ENCODE results near the gene SHD.

SHD gene

DNA sequence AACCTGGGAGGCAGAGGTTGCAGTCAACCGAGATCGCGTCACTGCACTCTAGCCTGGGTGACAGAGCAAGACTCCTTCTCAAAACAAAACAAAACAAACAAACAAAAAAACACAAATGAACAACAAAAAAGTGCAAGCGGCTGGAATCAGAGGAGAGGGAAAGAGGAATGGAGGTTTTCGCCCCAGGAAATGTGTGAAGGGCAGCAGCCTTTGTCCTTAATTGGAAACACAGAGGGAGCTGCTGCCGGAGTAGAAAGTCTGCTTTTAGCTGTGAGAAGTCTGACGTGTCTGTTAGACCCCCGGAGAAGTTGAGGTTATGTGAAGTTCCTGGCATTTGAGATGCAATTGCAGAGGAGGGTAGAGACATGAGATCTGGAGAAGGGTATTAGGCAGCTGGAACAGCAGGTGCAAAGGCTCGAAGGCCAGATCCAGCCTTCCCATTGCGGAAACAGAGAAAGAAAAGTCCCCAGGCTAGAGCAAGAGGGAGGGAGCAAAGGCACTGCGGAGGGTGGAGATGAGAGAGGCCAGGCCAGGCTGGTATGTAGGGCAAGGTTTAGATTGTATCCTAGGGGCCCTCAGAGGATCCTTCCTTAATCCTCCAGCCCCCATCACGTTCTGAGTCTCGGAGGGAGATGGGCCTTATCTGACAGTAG is 22.6 kb downstream of the SHD start:
- no peak for DNase-seq

DNA sequence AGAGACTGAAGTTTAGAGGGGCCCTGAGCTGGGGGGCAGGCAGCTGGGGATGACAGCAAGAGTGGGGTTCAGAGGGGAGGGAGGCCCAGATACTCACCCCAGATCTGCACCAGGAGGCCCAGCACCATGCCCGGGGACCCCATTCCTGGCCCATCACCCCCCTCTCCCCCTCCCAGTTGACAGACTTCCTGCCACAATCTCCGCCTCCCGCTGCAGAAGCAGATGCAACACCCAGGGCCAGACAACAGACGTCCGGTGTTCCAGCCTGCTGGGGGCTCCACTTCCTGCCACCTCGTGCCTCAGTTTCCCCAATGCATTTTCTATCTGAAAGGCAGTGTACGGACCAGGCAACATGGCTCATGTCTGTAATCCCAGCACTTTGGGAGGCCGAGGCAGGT is 23.2 kb downstream of the SHD start, which contains the start of gene TMIGD2:
TSS of gene TMIGD2 (minus strand) at position 147 of the 398 bp plus-strand sequence. CDS start at position 143, 4 bp downstream.
- no peak for DNase-seq

DNA sequence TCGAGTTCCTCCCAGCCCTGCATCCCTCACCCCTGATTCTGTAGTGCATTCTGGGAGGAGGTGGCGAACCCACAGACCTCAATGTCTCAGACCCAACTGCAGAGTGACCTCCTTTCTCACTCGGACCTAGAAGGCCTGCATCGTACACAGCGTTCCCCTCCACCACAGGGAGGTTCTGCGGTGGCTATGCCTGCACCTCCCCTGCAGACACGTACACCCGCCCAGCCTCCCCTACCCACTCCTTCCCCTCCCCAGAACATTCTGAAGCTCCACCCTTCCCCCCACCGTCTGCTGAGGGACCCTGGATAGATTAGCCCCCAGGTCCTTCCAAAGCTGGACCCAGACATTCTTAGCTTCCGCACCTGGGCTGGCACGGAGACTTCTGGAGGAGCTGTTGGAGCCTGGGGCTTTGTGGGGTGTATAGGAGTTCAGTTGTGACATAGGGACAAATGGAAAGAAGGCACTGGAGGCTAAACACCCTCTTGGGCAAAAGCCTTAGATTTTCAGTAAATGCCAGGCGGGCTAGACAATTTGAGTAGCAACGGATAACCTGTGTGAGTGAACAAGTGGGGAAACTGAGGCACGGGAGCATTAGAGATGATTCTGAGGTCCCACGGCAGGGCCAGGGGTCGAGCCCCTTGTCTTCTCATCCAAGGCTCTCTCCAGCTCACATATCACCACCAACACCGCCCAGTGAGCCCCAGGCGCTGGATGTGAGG is 24.9 kb downstream of the SHD start:
- DNase-seq: no peak

DNA sequence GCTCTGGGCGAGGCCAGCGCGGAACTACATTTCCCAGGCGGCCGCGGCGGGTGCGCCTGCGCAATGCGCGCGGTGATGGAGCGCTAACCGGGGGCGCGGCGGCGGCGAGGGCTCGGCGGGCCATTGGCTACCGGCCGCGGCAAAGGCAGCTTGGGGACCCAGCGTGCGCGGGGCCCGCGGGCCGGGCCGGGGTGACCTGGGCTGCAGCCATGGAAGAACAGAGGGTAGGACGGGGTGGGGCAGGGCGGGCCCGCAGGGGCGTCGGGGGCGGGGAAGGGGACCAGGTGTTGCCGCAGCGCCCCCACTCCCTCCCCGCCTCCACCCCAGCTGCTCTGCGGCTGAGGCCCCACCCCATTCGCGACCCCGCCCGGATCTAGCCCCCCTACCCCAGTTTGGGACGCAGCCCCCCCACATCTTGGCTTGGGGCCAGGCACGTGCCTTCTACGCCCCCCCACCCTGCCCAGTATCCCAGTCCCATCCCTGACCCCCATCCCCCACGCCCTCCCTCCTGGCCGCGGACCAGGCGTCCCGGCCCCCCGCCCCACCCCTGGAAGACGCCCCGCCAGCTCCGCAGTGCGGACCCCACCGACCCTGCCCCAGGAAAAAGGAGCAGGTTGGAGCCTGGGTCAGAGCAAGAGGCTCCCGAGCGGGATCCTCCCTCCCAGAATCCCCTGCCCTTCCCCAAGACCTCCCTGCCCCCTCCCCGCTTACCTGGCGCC is 25.6 kb downstream of the SHD start, which contains the start of gene FSD1:
TSS of gene FSD1 (plus strand) at position 61 of the 719 bp plus-strand sequence. CDS start at position 210, 149 bp downstream.
- DNase-seq: no peak

DNA sequence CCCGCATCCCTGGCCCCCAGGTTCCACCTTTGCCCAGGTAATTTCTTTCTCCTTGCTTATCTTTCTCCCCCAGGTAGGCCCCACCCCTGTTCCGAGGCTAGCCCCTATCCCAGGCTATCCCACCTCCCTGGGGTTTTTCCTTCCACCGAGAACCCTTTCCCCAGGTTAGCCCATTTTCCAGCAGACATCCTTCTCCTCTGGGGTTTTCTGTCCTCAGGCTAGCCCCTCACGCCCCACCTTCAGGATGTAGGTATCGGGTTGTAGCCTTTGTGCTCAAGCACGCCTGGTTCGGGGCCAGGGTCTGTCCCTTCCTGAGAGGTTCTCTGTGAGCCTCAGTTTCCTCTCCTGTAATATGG is 26.2 kb downstream of the SHD start:
- no peak for DNase-seq

DNA sequence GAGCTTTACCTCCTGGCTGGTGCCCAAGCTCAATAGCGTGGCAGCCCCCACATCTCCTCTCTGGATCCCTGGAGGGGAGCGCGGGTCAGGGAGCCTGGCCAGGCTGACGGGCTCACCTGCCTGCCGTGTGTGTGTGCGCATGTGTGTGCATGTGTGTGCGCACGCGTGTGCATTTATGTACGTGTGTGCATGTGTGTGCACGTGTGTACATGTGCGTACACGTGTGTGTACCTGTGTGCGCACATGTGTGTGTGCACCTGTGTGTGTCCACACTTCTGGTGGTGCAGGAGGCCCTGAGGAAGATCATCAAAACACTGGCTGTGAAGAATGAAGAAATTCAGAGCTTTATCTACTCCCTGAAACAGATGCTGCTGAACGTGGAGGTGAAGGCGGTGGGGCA is 26.6 kb downstream of the SHD start:
- DNase-seq: no peak

DNA sequence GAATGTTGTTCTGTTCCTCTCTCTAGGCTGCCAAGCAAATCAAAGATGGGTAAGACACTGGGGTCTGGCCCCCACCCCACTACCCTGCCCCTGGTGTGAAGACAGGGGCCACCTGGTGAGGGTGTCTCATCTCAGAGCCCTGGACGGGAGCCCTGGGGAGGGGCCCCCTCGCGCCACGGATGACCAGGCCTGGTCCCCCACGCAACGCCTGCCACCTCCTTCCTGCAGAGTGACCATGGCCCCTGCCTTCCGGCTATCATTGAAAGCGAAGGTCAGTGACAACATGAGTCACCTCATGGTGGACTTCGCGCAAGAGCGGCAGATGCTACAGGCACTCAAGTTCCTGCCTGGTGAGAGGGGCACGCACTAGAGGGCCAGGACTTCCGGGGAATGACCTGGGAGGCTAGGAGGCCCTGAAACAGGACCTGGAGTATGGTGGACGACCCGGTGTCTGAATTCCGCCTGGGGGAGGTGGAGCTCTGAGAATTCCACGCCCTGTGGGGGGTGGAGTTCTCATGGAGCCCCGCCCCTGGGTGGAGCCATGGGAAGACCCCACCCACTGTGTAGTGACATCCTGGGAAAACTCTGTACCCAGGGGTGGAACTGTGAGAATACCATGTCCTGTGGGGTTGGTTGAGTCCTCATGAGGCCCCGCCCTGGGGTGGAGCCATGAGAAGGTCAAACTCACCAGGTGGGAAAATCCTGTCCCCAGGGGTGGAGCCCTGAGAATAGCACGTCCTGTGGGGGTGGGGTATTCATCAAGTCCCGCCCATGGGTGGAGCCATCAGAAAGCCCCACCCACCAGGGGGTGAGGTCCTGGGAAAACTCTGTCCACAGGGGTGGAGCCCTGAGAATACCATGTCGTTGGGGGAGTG is 31.4 kb downstream of the SHD start:
- no peak for DNase-seq

DNA sequence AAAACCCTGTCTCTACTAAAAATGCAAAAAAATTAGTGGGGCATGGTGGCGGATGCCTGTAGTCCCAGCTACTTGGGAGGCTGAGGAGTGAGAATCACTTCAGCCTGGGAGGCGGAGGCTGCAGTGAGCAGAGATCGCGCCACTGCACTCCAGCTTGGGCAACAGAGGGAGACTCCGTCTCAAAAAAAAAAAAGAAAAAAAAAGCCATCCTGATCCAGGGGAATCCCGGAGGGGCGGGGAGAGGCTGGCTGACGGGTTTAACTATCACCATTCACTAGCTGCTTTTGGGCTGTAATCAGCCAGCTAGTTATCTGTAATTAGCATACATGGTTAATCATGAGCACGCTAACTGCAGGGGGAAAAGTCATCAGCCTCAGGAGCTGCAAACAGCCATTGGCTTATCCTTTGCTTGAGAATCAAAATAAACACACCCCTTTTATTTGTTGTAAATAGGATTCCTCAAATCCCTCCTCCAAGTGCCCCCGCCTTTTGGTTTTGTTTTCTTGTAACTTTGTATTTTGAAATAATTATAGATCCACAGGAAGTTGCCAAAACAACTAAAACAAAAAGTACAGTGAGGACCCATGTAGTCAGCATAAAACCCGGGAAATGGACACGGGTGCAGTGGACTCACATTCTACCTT is 34.9 kb downstream of the SHD start:
- no peak for DNase-seq

DNA sequence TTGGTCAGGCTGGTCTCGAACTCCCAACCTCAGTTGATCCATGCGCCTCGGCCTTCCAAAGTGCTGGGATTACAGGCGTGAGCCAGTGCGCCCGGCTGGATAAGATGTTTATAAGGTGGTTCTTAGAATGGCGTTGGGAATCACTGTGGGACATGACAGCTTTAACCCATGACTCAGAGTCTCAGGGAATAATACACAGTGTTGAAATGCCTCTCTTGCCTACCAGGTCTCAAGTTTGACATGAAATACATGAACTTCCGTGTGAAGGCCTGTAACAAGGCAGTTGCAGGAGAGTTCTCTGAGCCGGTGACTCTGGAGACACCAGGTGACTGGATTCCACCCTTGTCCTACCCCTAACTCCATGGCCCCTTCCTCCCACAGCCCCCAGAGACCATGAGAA is 37.9 kb downstream of the SHD start:
- DNase-seq: no peak

DNA sequence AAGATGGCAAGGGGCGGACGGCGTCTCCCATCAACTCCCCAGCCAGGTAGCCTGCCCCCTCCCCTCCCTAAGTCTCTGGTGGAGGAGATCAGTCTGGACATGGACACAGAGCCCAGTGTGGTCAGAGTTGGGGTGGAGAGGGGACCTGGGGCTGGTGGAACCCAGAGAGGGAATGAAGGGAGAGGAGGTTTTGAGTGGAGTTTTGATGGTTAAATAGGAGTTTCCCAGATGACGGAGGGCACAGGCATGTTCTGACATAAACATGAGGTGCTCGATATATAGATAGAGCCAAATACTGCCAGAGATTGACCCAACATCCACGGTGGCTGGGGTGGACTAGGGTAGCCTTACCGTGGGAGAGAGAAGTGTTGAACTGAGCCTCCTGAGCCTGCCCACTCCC is 39.4 kb downstream of the SHD start:
- no peak for DNase-seq

DNA sequence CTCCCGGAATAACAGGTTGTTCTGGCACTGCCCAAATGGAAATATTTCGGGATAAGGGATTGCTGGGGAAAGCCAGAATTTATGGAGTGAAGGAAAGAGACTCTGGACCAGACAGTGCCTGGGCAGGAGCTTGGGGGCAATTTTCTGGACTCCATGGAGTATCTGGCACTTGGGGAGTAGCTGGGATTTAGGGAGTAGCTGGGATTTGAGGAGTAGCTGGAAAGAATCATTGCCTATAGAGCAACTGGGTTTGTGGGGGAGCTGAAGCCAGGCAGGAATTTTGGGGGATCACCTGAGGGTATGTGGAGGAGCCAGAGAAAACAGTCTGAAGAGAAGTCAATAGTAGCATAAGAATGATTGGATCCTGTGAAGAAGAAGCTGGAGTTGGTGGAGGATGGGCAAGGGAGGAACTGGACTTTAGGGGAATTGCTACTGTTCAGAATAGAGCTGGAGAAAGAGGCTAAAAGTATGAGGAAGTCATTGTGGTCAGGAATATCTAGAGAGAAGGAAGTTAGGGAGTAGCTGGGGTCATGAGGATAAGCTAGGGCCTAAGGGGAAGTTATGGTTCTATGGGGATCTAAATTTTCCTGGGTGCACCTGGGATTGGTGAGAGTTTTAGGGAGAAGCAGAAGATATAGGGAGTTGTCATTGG is 40.1 kb downstream of the SHD start:
- DNase-seq: no peak

DNA sequence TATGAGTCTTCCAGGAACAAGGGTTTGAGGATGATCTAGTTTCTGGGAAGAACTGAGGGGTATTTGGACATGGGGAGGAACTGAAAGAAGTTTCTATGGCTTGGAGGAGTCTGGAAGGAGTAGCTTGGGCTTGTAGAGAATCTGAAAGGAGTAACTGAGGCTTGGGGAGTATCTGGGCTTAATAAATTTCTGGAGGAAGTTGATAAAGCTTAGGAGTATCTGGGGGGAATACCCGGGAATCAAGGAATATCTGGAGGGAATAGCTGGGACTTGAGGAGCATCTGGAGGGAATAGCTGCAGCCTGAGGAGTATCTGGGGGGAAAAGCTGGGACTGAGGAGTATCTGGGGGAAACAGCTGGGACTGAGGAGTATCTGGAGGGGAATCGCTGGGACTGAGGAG is 41.4 kb downstream of the SHD start:
- DNase-seq: no peak

DNA sequence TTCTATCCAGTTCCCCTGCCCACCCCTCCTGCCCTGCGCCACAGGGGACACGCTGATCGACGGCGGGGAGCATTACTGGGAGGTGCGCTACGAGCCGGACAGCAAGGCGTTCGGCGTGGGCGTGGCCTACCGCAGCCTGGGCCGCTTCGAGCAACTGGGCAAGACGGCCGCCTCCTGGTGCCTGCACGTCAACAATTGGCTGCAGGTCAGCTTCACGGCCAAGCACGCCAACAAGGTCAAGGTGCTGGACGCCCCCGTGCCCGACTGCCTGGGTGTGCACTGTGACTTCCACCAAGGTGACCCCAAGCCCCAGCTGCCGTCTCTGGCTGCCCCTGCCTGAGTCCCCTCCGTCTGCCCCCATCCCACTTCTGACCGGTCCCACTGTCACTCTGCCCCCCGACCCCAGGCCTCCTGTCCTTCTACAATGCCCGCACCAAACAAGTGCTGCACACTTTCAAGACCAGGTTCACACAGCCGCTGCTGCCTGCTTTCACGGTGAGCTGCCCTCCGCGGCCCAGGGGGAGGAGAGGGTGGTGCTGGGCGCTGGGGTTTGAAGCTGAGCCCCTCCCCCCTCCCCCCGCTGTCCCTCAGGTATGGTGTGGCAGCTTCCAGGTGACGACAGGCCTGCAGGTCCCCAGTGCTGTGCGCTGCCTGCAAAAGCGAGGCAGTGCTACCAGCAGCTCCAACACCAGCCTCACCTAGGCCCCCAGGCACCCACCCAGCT is 44.0 kb downstream of the SHD start:
- DNase-seq: no peak

DNA sequence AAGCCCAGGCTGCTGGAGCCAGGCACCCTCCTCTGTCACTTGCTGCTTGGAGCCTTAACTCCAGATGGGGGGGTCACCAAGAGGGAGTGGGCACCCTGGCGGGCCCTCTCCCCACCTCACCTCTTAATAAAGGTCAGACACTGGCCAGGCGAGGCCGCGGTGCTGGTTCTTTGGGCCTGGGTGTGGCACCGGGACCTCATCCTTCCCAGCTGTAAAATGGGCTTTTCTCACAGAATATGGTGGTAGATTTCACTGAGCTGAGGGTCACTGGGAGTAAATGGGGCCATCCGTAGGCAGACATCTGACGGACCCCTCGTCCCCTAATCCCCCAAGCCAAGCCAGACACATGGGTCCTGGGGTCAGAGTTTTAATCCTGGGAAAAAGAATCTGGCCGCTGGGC is 44.6 kb downstream of the SHD start:
- no peak for DNase-seq

DNA sequence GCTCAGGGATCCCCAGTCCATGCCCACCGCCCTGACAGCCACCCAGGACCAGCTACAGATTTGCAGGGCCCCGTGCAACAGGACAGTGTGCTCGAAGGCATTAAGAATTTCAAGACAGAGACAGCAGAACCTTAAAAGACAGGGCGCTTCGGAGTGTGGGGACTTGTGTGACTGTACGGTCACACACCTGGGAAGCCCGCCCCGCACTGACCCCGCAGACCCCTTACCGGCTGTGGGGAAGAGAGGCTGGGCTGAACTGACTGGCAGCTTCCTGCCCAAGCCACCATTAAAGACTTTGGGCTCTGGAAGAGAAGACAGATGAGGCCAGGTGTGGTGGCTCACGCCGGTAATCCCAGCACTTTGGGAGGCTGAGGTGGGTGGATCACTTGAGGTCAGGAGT is 45.2 kb downstream of the SHD start:
- no peak for DNase-seq

DNA sequence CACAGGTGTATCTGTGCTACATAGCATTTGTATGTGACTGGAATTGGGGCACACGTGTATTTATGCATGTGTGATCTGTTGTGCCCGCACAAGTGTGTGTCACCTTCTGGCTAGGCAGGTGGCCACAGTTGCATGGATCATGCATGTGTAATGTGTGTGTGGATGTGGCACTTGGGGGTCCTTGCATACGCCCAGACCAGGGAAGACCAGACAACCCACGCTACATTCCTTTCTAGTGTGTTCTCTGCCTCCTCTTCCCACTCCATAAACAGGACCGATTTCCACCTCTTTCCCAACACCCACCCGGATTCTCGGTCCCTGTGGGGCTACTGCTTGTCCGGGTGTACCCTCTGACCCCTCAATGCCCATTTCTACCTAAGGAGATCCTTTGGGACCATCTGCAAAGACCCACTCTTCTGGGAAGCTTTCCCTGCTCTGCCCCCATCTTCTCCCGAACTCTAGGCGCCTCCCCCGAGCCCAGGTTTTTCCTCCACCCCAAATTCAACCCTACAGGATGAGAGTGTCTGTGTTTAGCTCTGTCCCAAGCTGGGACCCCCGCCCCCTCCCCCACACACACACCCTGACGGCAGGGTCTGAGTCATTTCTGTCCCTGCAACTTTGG is 47.3 kb downstream of the SHD start:
- DNase-seq: no peak

DNA sequence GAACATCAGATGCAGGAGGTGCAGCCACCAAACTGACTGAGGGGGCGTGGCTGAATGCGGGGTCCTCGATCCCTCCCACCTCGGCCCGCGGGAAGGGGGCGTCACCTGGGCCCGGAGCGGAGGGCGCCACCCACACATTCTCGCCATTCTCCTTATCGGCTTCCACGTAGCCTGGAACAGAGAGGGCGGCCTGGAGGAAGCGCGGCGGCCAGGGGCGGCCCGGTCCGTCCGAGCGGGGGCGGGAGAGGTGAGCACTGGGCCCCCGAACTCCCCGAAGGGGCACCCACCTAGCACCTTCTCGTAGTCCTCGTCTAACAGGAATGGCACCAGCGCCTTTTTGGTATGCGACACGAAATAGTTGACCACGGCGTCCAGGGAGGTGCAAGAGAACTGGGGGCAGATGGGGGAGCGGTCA is 47.8 kb downstream of the SHD start:
- no peak for DNase-seq

DNA sequence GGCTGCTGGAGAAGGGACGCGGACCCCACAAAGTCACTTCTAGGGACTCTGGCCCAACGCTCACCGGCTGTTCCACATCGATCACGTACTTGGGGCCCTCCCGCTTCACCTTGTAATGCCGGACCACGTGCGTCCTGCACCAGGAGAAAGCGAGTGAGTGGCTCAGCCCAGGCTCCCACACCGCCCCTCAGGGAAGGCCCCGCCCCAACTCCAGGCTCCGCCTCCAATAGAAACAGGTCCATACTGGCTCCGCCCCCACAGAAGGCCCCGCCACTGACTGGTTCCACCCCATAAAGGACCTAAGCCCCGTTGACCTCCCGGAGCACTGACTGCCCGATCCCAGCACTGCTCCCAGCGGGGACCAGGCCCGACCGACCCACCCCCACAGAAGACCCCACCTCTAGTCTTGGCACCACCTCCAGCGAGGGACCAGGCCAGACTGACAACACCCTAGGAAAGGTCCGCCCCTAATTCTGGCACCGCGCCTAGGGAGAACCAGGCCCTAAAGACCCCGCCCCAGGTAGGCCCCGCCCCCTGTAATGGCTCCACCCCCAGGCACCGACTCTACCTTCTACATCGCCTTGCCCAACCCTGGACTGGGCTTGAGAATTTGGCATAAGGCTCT is 48.3 kb downstream of the SHD start:
- no peak for DNase-seq

DNA sequence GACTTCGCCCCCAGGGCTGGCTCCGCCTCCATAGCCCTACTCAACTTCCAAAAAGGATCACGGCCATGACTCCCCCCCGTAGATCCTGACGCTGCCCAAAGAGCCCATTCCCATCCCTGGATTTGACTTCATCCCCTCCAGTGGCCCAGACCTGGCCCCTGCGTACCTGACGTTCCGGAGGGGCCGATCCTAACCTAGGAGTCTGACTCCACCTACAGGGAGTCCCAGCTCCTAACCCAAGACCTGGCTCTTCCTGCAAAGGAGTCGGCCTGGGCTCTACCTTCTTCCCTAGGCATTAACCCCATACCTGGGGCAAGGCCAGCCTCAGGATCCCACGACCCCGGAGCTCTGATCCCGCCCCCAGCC is 48.8 kb downstream of the SHD start:
- no peak for DNase-seq

DNA sequence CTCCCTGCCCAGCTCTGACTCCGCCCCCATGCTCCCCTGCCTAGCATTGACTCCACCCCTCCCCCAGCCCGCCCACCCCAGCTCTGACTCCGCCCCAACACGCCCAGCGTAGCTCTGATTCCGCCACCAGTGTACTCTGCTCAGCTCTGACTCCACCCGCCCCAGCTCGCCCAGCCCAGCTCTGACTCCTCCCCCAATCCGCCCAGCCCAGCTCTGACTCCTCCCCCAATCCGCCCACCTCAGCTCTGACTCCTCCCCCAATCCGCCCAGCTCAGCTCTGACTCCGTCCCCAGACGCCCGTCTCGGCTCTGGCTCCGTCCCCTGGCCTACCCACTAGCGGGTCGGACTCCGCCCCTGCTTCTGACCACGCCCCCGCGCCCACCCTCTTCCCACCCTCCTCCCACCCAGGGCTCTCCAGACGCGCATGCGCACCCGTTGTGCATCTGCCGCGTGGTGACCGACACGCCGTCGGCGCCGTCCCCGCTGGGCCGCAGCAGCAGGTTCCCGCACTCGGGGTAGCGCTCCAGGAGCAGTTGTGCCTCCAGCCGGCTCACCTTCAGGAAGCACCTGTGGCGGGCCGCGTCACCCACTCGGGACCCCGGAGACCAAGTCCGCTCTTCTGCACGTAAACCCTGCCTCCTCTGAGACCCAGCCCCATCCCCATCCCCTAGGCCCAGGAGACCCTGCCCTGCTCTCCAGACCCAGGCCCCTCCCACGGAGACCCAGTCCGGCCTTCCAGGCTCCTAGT is 49.4 kb downstream of the SHD start:
- DNase-seq: no peak

All from NCI-H2029 (cell line).